ENCODE measurements around the gene HMGN5.

DNA sequence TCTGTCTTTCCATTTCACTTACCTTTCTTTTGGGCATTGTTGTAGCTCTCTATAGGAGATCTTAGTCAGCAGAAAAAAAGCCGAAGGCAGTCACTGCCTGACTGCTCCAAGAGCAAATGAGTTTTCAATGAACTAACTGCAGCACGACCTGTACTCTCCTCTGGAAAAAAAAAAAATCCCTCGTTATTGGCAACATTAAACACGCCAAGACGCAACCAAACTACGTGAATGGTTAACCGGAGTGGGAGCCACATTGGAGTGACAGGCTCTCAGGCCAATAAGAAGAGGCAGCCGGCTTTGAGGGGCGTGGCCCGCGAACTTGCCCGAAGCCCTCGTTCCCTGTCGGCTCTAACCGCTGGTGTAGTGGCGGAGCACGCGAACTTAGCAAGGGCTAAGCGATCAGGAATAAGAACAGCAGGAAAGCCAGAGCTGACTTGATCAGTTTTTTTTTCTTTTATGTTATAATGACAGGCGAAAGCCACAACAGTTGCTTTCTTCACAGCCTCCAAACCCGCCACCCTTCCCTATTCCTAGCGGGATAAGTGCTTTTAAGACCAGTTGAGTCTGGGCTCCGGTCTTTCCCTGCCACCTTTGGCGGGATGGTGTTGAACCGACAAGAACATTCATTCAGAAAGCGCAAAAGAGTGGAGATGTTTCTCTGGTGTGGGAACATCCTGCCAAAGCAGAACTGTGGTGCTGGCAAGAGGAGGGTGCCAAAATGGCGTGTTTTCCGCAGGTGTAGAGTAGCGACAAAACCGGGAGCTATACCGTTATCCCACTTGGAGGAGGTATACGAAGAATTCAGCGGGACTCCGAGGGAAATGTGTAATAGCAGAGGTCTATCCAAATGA, 80.0 kb downstream of the HMGN5 start:
- no peak for TF ChIP-seq SNAI2 (CRISPR knock-in tag; IDR thresholded peaks at IDR 0.05)
- no peak for TF ChIP-seq ZFP3 (CRISPR knock-in tag; IDR thresholded peaks at IDR 0.05)
- no peak for TF ChIP-seq TOX (CRISPR knock-in tag; IDR thresholded peaks at IDR 0.05; ENCODE audit: borderline replicate concordance)
- no peak for TF ChIP-seq PPARA (CRISPR knock-in tag; IDR thresholded peaks at IDR 0.05; ENCODE audit: borderline replicate concordance)
- TF ChIP-seq RARB (CRISPR knock-in tag; IDR thresholded peaks at IDR 0.05) = no peak
- TF ChIP-seq, protein P1, sequence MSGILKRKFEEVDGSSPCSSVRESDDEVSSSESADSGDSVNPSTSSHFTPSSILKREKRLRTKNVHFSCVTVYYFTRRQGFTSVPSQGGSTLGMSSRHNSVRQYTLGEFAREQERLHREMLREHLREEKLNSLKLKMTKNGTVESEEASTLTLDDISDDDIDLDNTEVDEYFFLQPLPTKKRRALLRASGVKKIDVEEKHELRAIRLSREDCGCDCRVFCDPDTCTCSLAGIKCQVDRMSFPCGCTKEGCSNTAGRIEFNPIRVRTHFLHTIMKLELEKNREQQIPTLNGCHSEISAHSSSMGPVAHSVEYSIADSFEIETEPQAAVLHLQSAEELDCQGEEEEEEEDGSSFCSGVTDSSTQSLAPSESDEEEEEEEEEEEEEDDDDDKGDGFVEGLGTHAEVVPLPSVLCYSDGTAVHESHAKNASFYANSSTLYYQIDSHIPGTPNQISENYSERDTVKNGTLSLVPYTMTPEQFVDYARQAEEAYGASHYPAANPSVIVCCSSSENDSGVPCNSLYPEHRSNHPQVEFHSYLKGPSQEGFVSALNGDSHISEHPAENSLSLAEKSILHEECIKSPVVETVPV (CRISPR knock-in tag; IDR thresholded peaks at IDR 0.05) = no peak
- TF ChIP-seq, protein P2, sequence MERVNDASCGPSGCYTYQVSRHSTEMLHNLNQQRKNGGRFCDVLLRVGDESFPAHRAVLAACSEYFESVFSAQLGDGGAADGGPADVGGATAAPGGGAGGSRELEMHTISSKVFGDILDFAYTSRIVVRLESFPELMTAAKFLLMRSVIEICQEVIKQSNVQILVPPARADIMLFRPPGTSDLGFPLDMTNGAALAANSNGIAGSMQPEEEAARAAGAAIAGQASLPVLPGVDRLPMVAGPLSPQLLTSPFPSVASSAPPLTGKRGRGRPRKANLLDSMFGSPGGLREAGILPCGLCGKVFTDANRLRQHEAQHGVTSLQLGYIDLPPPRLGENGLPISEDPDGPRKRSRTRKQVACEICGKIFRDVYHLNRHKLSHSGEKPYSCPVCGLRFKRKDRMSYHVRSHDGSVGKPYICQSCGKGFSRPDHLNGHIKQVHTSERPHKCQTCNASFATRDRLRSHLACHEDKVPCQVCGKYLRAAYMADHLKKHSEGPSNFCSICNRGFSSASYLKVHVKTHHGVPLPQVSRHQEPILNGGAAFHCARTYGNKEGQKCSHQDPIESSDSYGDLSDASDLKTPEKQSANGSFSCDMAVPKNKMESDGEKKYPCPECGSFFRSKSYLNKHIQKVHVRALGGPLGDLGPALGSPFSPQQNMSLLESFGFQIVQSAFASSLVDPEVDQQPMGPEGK (CRISPR knock-in tag; IDR thresholded peaks at IDR 0.05; ENCODE audit: borderline replicate concordance) = no peak
- TF ChIP-seq ZNF565 (CRISPR knock-in tag; conservative IDR thresholded peaks at IDR 0.05; ENCODE audit: low read depth) = no peak
- no peak for TF ChIP-seq ZFP30 (CRISPR knock-in tag; IDR thresholded peaks at IDR 0.05)
- TF ChIP-seq OSR1 (CRISPR knock-in tag; IDR thresholded peaks at IDR 0.05) = no peak
- TF ChIP-seq, protein P3, sequence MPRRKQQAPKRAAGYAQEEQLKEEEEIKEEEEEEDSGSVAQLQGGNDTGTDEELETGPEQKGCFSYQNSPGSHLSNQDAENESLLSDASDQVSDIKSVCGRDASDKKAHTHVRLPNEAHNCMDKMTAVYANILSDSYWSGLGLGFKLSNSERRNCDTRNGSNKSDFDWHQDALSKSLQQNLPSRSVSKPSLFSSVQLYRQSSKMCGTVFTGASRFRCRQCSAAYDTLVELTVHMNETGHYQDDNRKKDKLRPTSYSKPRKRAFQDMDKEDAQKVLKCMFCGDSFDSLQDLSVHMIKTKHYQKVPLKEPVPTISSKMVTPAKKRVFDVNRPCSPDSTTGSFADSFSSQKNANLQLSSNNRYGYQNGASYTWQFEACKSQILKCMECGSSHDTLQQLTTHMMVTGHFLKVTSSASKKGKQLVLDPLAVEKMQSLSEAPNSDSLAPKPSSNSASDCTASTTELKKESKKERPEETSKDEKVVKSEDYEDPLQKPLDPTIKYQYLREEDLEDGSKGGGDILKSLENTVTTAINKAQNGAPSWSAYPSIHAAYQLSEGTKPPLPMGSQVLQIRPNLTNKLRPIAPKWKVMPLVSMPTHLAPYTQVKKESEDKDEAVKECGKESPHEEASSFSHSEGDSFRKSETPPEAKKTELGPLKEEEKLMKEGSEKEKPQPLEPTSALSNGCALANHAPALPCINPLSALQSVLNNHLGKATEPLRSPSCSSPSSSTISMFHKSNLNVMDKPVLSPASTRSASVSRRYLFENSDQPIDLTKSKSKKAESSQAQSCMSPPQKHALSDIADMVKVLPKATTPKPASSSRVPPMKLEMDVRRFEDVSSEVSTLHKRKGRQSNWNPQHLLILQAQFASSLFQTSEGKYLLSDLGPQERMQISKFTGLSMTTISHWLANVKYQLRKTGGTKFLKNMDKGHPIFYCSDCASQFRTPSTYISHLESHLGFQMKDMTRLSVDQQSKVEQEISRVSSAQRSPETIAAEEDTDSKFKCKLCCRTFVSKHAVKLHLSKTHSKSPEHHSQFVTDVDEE (CRISPR knock-in tag; IDR thresholded peaks at IDR 0.05) = no peak
- TF ChIP-seq ZNF70 (CRISPR knock-in tag; IDR thresholded peaks at IDR 0.05) = no peak
- TF ChIP-seq CSDC2 (CRISPR knock-in tag; IDR thresholded peaks at IDR 0.05) = no peak

All from SK-N-SH treated with all-trans-retinoic acid at 6 μM for 48 hours (cell line).